Upper lobe of left lung (tissue), 4 donors: ENCODE measurements around the gene SRC.
"Not testable (repeated sequence)": the region's sequence is repeated elsewhere in the genome, so short reads cannot be mapped to it uniquely, and the experiment has no call there.

ENCODE experiments used
- CTCF ChIP-seq, 6 experiments: fragments of 450-650 bp in 4 of 6; fragments of 200-600 bp in 2 of 6; sonication (generic) in 2 of 6; IDR thresholded peaks; one replicate each; pipeline ENCODE4 v1.5.1; 2016 to 2019; ENCODE audit warnings: antibody characterized with exemption in 6 of 6
- POLR2A ChIP-seq, 4 donors: fragments of 450-650 bp; IDR thresholded peaks; one replicate each; pipeline ENCODE4 v1.5.1; 2016 to 2017; ENCODE audit warnings: antibody characterized with exemption in 4 of 4, mild to moderate bottlenecking in 2 of 4
- POLR2AphosphoS5 ChIP-seq, 2 donors: sonication (generic); formaldehyde crosslinking; IDR thresholded peaks; one replicate each; pipeline ENCODE4 v1.5.1; 2017; ENCODE audit warnings: antibody characterized with exemption in 2 of 2

GRCh38 chr20:37339764-37340109, 6.2 kb upstream of the SRC start:
- not testable (repeated sequence) for TF ChIP-seq CTCF, POLR2AphosphoS5, POLR2A (IDR thresholded peaks at IDR 0.05)
